GM18520 (cell line): Measurements from ENCODE around the gene BFSP2.

Experiments
- ATAC-seq: cut with Tn5 transposase; IDR thresholded peaks from one replicate; pipeline ENCODE4 v1.9.1; 2021; ENCODE audit not compliant: unreplicated experiment

BFSP2 gene

GRCh38 chr3:133383175-133383574, 16.7 kb upstream of the BFSP2 start:
- no peak for ATAC-seq

GRCh38 chr3:133383741-133384140, 16.1 kb upstream of the BFSP2 start:
- ATAC-seq, result no peak

- no peak for ATAC-seq
Measured at GRCh38 chr3:133384331-133385027, 15.4 kb upstream of the BFSP2 start.

- ATAC-seq, result no peak
Measured at GRCh38 chr3:133386876-133387275, 13.0 kb upstream of the BFSP2 start.

GRCh38 chr3:133387341-133387740, 12.5 kb upstream of the BFSP2 start:
- no peak for ATAC-seq

GRCh38 chr3:133388696-133389395, 11.0 kb upstream of the BFSP2 start:
- no peak for ATAC-seq

- ATAC-seq, result no peak
Measured at GRCh38 chr3:133390715-133391114, 9.1 kb upstream of the BFSP2 start.

- no peak for ATAC-seq
Measured at GRCh38 chr3:133393204-133393603, 6.7 kb upstream of the BFSP2 start.

- no peak for ATAC-seq
Measured at GRCh38 chr3:133393691-133394474, 6.0 kb upstream of the BFSP2 start.

- ATAC-seq, result no peak
Measured at GRCh38 chr3:133394561-133395311, 5.1 kb upstream of the BFSP2 start.

GRCh38 chr3:133396906-133397305, 3.0 kb upstream of the BFSP2 start:
- no peak for ATAC-seq

- ATAC-seq, result no peak
Measured at GRCh38 chr3:133401374-133402135, 1.7 kb downstream of the BFSP2 start.

GRCh38 chr3:133404920-133405319, 5.1 kb downstream of the BFSP2 start:
- no peak for ATAC-seq

- ATAC-seq, result no peak
Measured at GRCh38 chr3:133408366-133408765, 8.5 kb downstream of the BFSP2 start.

- ATAC-seq, result no peak
Measured at GRCh38 chr3:133408961-133409360, 9.1 kb downstream of the BFSP2 start.

- no peak for ATAC-seq
Measured at GRCh38 chr3:133410191-133410892, 10.5 kb downstream of the BFSP2 start.

GRCh38 chr3:133412183-133413132, 12.6 kb downstream of the BFSP2 start:
- ATAC-seq, result no peak

GRCh38 chr3:133413161-133414020, 13.5 kb downstream of the BFSP2 start:
- ATAC-seq, result no peak
